Vagina (tissue), 2 donors: Measurements from ENCODE around the gene CFAP74. TPM values are rescaled to one million over a fixed set of nuclear protein-coding genes. Genes with fewer than 3 reads are reported as not detected.
A peak's percentile ranks its signal among the peaks of the same experiment; 100 is the strongest.

Experiments used
- DNase-seq, 2 donors: peaks; one replicate each; pipeline ENCODE4 v3.0.0-alpha.2; 2017; ENCODE audit errors: extremely low spot score in 2 of 2
- H3K27ac ChIP-seq: fragments of 200-600 bp; sonication (generic); one replicate; pipeline ENCODE4 v1.5.1; 2019
- H3K27me3 ChIP-seq: fragments of 200-600 bp; sonication (generic); one replicate; pipeline ENCODE4 v1.5.1; 2019
- H3K36me3 ChIP-seq, 2 donors: fragments of 200-600 bp; sonication (generic); one replicate each; pipeline ENCODE4 v1.5.1; 2017 to 2019
- H3K4me1 ChIP-seq: fragments of 200-600 bp; sonication (generic); one replicate; pipeline ENCODE4 v1.5.1; 2019
- H3K4me3 ChIP-seq, 2 donors: fragments of 200-600 bp; sonication (generic); 1 replicate in 1 of 2; 2 replicates in 1 of 2; pipeline ENCODE4 v1.5.1; 2016 to 2019
- H3K9me3 ChIP-seq: fragments of 200-600 bp; sonication (generic); one replicate; pipeline ENCODE4 v1.5.1; 2019
- POLR2A ChIP-seq, 2 donors: fragments of 450-650 bp; IDR thresholded peaks; one replicate each; pipeline ENCODE4 v1.6.1; 2017; ENCODE audit warnings: antibody characterized with exemption in 2 of 2, mild to moderate bottlenecking in 2 of 2, moderate library complexity in 2 of 2
- POLR2AphosphoS5 ChIP-seq, 2 donors: sonication (generic); formaldehyde crosslinking; IDR thresholded peaks; one replicate each; pipeline ENCODE4 v1.9.0; 2017; ENCODE audit warnings: antibody characterized with exemption in 2 of 2, mild to moderate bottlenecking in 2 of 2, low read depth in 1 of 2; ENCODE audit not compliant: insufficient read depth in 1 of 2
- intact Hi-C: fragments of 100-400 bp; cut with DNase I; formaldehyde crosslinking; loops from one replicate; pipeline ENCODE4 v1.15.1; 2023
- total RNA-seq: library from RNA; depleted of rRNA; stranded (reverse); fragments of >200 nt; gene quantifications from one replicate; pipeline ENCODE4 v1.2.3, GENCODE V29; 2016
- TF ChIP-seq, protein P1 (sequence below), 3 experiments: fragments of 450-650 bp in 2 of 3; fragments of 200-600 bp in 1 of 3; sonication (generic) in 1 of 3; IDR thresholded peaks; one replicate each; pipeline ENCODE4 v1.5.1; 2017 to 2019; ENCODE audit warnings: antibody characterized with exemption in 3 of 3, mild to moderate bottlenecking in 2 of 3, moderate library complexity in 2 of 3

Gene CFAP74
- total RNA-seq, 1 donor from 2014 or later, result not detected

DNA sequence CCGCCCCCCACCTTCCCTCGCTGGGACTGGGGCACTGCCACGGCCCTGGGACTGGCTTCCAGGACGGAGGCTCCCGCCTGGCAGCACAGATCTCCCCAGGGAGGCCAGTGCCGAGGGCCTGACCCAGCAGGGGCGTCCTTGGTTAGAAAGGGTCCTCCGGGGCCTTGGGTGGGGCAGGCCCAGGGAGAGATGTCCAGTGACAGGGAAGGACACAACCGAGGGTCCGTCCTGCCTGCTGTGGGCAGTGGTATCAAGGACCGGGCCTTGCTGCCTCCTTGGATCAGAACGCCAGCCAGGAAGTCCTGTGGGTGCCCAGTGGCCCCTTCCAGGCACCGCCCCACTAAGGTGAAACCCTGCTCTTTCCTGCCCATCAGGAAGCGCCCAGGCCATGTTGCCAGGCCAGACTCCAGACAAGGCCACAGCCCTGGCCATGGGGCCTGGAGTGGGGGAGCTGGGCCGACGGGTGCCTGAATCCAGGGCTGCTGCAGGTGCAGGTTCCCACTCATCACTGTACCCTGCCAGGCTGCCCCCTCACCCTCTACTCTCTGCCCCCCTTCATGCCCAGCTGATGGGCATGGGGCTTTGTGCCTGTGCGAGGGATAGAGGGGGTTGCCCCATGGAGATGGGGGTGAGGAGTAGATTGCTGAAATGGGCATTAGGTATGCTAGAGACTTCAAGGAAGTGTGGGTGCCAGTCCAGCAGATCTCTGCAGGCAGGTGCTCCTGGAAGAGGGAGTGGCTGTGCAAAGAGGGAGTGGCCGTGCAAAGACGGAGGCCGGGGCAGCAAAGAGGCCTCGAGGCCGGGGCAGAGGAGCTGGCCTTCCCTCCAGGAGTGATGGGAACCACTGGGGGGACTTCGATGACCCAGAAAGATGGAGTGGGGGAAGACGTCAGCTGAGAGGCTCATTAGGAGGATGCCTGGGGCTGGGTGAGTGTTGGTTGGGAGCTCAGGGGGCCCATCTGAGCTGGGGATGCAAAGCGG is 44.5 kb upstream of the CFAP74 start:
- intact Hi-C loops, result loop anchor here (5.0 kb wide), 1 partner anchor 86 kb away; no protein-coding TSS in a partner anchor
- Histone ChIP-seq H3K27ac (no peak overlapping the region), H3K27me3 (no peaks in the 10 kb centered on the region), H3K4me3 (no peak overlapping the region), H3K36me3 (no peaks in the 10 kb centered on the region), H3K4me1 (peaks cover 44% of the 10 kb centered on the region), H3K9me3 (no peaks in the 10 kb centered on the region)
- TF ChIP-seq POLR2AphosphoS5 (IDR thresholded peaks at IDR 0.05; ENCODE audit: insufficient read depth in 1 of 2, low read depth in 1 of 2) (no peak), POLR2A (IDR thresholded peaks at IDR 0.05) (no peak)
- TF ChIP-seq, protein P1, sequence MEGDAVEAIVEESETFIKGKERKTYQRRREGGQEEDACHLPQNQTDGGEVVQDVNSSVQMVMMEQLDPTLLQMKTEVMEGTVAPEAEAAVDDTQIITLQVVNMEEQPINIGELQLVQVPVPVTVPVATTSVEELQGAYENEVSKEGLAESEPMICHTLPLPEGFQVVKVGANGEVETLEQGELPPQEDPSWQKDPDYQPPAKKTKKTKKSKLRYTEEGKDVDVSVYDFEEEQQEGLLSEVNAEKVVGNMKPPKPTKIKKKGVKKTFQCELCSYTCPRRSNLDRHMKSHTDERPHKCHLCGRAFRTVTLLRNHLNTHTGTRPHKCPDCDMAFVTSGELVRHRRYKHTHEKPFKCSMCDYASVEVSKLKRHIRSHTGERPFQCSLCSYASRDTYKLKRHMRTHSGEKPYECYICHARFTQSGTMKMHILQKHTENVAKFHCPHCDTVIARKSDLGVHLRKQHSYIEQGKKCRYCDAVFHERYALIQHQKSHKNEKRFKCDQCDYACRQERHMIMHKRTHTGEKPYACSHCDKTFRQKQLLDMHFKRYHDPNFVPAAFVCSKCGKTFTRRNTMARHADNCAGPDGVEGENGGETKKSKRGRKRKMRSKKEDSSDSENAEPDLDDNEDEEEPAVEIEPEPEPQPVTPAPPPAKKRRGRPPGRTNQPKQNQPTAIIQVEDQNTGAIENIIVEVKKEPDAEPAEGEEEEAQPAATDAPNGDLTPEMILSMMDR (IDR thresholded peaks at IDR 0.05), result no peak
- no peak for DNase-seq

DNA sequence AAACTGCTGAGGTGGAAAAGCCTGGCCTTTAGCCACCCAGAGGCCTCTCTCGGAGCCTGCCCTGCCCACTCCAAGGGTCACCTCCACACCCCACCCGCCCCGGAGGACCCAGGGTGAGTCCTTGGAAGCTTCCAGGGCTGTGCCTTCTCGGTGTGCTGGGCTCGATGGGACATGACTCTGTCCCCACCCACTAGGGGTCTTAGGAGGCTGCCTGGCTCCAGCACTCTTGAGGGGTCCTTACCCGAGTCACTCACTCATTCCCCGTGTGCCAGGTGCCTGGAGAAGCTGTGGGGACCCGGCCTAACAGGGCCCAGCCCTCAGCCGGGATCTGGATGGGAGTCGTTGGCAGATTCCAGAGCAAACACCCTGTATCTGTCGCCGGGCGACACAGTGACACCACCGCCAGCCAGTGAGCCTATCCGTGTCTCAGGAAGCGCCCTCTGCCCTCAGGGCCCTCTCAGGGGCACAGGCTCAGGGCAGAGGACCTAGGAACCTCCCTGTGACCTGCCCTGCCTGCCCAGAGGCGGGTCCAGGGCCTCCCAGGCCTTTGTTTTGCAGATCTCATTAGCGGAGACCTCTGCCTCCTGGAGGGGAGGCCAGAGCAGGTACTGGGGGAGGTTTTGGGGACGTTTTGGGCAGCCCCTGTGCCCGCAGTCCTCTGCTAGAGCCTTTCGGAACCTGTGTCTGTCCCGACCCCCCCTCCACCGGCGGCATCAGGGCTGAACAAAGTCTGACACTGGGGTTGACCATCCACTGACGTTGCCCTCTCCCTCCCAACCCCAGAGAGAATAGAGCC is 43.6 kb upstream of the CFAP74 start:
- Histone ChIP-seq H3K36me3 (no peaks in the 10 kb centered on the region), H3K9me3 (no peaks in the 10 kb centered on the region), H3K27me3 (no peaks in the 10 kb centered on the region), H3K4me1 (peaks cover 44% of the 10 kb centered on the region), H3K4me3 (no peak overlapping the region), H3K27ac (peak overlapping the region; percentile 12)
- TF ChIP-seq, protein P1 (IDR thresholded peaks at IDR 0.05), result no peak
- no peak for DNase-seq
- intact Hi-C loops, result loop anchor here (5.0 kb wide), 1 partner anchor 85 kb away; no protein-coding TSS in a partner anchor

DNA sequence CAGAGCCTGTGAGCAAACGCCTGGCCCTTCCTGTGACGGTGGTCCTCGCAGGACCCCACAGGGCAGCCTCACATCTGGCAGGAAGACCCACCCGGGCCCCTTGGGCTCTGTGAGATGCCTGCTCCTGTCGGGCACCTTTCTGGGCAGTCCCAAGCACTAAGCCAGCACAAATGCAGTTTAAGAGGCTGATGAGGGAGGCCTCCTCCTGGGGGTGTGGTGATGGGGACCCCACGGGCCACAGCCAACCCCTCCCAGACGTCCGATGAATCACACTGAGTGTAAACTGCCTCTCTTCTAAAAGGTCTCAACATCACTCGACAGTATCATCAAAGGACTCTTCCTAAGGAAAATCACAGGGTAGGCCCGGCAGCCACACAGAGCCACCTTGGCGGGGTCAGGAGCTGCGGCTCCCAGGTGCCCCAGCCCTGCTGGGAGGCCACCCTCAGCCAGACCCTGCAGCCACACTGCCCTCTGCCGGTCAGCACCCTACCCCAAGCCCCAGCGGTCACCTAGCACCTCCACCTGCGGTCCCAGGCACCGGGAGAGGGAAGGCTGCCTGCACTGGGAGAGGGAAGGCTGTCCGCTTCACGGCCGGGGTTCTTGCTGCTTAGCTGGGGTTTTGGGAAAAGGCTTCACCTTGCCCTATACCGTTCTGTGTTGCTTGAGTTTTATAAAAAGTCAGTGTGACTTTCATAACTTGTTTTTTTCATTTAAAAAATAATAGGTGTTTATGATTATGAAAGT is 42.8 kb upstream of the CFAP74 start:
- Histone ChIP-seq H3K9me3 (no peaks in the 10 kb centered on the region), H3K27ac (peak overlapping the region; percentile 59), H3K36me3 (no peaks in the 10 kb centered on the region), H3K4me3 (no peak overlapping the region), H3K27me3 (no peaks in the 10 kb centered on the region), H3K4me1 (peaks cover 37% of the 10 kb centered on the region)
- intact Hi-C loops, result loop anchor here (5.0 kb wide), 1 partner anchor 84 kb away; no protein-coding TSS in a partner anchor
- DNase-seq, result no peak
- TF ChIP-seq, protein P1 (IDR thresholded peaks at IDR 0.05), result peak in 1 of 3 experiments; percentile 45
- TF ChIP-seq POLR2A (IDR thresholded peaks at IDR 0.05) (no peak), POLR2AphosphoS5 (IDR thresholded peaks at IDR 0.05; ENCODE audit: insufficient read depth in 1 of 2, low read depth in 1 of 2) (peak in 1 of 2 donors; percentile 21)

DNA sequence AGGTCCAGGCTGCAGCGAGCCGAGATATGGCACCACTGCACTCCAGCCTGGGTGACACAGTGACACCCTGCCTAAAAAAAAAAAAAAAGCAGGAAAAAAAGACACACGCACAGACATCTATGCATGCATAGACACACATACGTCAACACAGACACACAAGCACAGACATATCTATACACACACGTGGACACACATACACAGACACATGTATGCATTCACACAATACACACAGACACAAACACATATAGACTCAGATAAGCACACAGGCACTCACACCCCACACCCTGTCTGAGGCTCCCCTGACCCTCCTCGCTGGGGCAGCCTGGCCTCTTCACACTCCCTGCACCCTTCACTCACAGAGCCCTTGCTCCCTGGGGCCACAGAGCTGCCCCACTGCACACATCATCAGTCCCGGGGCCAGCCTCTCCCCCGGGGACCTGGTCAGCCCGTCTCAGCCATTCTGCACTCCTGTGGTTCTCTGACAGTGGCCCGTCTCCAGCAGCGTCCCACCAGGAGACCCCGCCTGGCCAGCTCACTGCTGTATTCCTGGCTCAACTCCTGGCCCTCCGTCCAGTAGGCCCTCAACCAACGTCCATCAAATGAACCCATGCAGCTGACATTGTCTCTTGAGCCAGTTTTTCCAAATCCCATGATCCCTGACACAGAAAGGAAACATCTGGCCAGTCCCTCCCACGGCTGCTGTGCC is 42.0 kb upstream of the CFAP74 start:
- H3K27me3 ChIP-seq, result no peaks in the 10 kb centered on the region
- H3K27ac ChIP-seq, result peak overlapping the region; percentile 59
- TF ChIP-seq POLR2A (IDR thresholded peaks at IDR 0.05) (no peak), POLR2AphosphoS5 (IDR thresholded peaks at IDR 0.05; ENCODE audit: insufficient read depth in 1 of 2, low read depth in 1 of 2) (peak in 1 of 2 donors; percentile 40)
- TF ChIP-seq, protein P1 (IDR thresholded peaks at IDR 0.05), result no peak
- no peaks in the 10 kb centered on the region for H3K9me3 ChIP-seq
- H3K36me3 ChIP-seq, result no peaks in the 10 kb centered on the region
- no peak overlapping the region for H3K4me3 ChIP-seq
- DNase-seq, result no peak
- intact Hi-C loops, result loop anchor here (5.0 kb wide), 1 partner anchor 83 kb away; no protein-coding TSS in a partner anchor
- H3K4me1 ChIP-seq, result peaks cover 30% of the 10 kb centered on the region
